Activated CD4-positive, alpha-beta memory T cell treated with anti-CD3 and anti-CD28 coated beads for 36 hours (primary cell): ENCODE measurements around the gene CTXND1. TPM values are rescaled to one million over a fixed set of nuclear protein-coding genes. Genes with fewer than 3 reads are reported as not detected.

ENCODE experiments used
- CTCF ChIA-PET: fragments of 350-600 bp; sonication (Branson Sonifier 250); formaldehyde crosslinking; loops from one replicate; lab custom pipeline; 2021; ENCODE audit warnings: antibody characterized with exemption, inconsistent platforms; lab: Charles Lee
- POLR2A ChIA-PET: fragments of 350-600 bp; sonication (Branson Sonifier 250); formaldehyde crosslinking; loops from one replicate; lab custom pipeline; 2021; ENCODE audit warnings: antibody characterized with exemption; lab: Charles Lee
- DNase-seq: peaks from one replicate; pipeline ENCODE4 v3.0.0-alpha.2; 2020
- H3K27ac Mint-ChIP-seq: one replicate; pipeline ENCODE4 v1.8.0; 2021; ENCODE audit warnings: mixed read lengths
- H3K27me3 Mint-ChIP-seq: one replicate; pipeline ENCODE4 v1.8.0; 2021; ENCODE audit warnings: mixed read lengths
- H3K36me3 Mint-ChIP-seq: one replicate; pipeline ENCODE4 v1.8.0; 2021; ENCODE audit warnings: mixed read lengths
- H3K4me1 Mint-ChIP-seq: one replicate; pipeline ENCODE4 v1.8.0; 2021; ENCODE audit warnings: low read depth, mixed read lengths
- H3K4me3 Mint-ChIP-seq: one replicate; pipeline ENCODE4 v1.8.0; 2021; ENCODE audit warnings: mild to moderate bottlenecking, mixed read lengths
- H3K9me3 Mint-ChIP-seq: one replicate; pipeline ENCODE4 v1.8.0; 2021; ENCODE audit warnings: mixed read lengths
- intact Hi-C: fragments of 100-400 bp; cut with micrococcal nuclease; formaldehyde crosslinking; loops from one replicate; pipeline ENCODE4 v1.15.1; 2023
- total RNA-seq, 2 experiments: library from RNA; stranded (reverse); gene quantifications; one replicate each; pipeline ENCODE4 v1.2.3, GENCODE V29; 2021

CTXND1 gene
- total RNA-seq, 2 experiments from 2014 or later, result not detected

DNA sequence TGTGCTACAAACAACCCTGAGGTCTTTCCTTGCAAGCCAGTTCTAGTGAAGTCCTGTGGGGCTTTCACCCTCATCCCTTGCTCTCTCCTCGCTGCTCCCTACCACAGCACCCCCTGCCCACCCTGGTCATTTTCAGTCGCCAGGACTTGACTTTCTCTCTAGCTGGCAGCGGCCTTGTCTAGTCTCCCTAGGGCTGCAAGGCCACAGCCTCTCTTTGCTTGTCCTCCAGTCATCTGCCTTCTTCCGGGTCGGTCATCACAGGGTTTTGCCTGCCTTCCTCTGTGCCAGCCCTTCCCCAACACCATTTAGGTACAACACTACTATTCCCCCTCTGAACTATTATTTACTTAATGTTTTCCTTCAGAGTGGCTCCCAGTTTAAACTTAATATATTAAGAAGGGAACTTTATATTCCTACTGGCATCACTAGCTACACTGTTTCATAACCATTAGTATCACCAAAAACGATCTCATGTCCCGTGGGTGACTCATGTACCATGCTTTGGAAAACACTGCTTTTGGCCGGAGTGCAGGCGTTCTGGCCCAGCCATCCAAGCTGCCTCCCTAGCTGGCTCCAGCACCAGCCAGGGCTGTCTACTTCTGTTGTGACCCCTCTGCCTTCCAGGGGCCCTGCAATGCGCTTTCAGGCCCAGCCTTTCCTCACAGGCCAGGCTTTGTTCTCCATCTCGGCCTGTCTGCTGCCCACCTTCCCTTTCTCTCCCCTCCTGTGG, 77.8 kb downstream of the CTXND1 start:
- no peaks in the 10 kb centered on the region for H3K27me3 Mint-ChIP-seq
- ChIA-PET POLR2A (interaction anchor here (1.9 kb wide), 1 partner anchor 14 kb away, joined by 9 read pairs; no protein-coding TSS in a partner anchor), CTCF (interaction anchor here (0.7 to 3.1 kb wide), 19 partner anchors 11 to 795 kb away, joined by 3 to 20 read pairs (median 4); no protein-coding TSS in a partner anchor)
- no peaks in the 10 kb centered on the region for H3K9me3 Mint-ChIP-seq
- H3K4me1 Mint-ChIP-seq, result no peaks in the 10 kb centered on the region
- peaks cover 33% of the 10 kb centered on the region for H3K36me3 Mint-ChIP-seq
- H3K27ac Mint-ChIP-seq, result no peak overlapping the region
- no peak for DNase-seq
- H3K4me3 Mint-ChIP-seq, result no peak overlapping the region
- intact Hi-C loops, result loop anchor here (5.0 kb wide), 1 partner anchor 792 kb away; no protein-coding TSS in a partner anchor

- CTCF ChIA-PET, result interaction anchor here (0.7 to 3.1 kb wide), 23 partner anchors 10 to 794 kb away, joined by 3 to 20 read pairs (median 4); no protein-coding TSS in a partner anchor
- Mint-ChIP-seq H3K27ac (no peak overlapping the region), H3K4me3 (no peak overlapping the region), H3K36me3 (peaks cover 29% of the 10 kb centered on the region), H3K9me3 (no peaks in the 10 kb centered on the region), H3K27me3 (no peaks in the 10 kb centered on the region), H3K4me1 (no peaks in the 10 kb centered on the region)
- POLR2A ChIA-PET, result interaction anchor here (1.9 kb wide), 1 partner anchor 13 kb away, joined by 9 read pairs; no protein-coding TSS in a partner anchor
- peak; percentile 84 for DNase-seq
- intact Hi-C loops, result loop anchor here (2.0 to 5.0 kb wide), 3 partner anchors 178 to 791 kb away; partner anchors contain the start of gene MTHFS
Measured at GRCh38 chr15:80173022-80173759, 78.8 kb downstream of the CTXND1 start.

DNA sequence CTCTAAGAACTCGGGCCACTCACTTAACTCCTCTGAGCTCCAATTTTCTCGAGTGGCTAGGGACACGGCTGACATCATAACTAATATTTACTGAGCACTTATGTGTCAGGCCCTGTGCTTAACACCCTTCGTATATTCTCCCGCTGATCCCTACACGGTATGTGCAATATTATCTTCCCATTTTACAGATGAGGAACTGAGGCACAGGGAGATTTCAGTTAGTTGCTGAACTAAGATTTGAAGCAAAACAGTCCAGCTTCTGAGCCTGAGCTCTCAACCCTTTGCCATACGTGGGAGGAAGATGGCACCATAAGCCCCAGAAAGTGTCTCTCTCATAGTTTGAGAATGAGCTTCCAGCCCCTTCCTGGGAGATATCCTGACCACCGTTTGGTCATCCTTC, 79.6 kb downstream of the CTXND1 start:
- H3K36me3 Mint-ChIP-seq, result peaks cover 23% of the 10 kb centered on the region

GRCh38 chr15:80171787-80172186, 80.2 kb downstream of the CTXND1 start:
- no peak overlapping the region for H3K4me3 Mint-ChIP-seq
- CTCF ChIA-PET, result interaction anchor here (1.4 to 3.1 kb wide), 6 partner anchors 12 to 860 kb away, joined by 3 to 20 read pairs (median 6); partner anchors contain the start of gene TMED3
- POLR2A ChIA-PET, result interaction anchor here (1.9 kb wide), 1 partner anchor 12 kb away, joined by 9 read pairs; no protein-coding TSS in a partner anchor
- no peaks in the 10 kb centered on the region for H3K4me1 Mint-ChIP-seq
- no peaks in the 10 kb centered on the region for H3K9me3 Mint-ChIP-seq
- H3K36me3 Mint-ChIP-seq, result peaks cover 17% of the 10 kb centered on the region
- H3K27me3 Mint-ChIP-seq, result no peaks in the 10 kb centered on the region
- no peak overlapping the region for H3K27ac Mint-ChIP-seq
- DNase-seq, result no peak
- intact Hi-C loops, result loop anchor here (2.0 to 5.0 kb wide), 3 partner anchors 177 to 789 kb away; partner anchors contain the start of gene MTHFS

More for the DNA sequence above, 79.6 kb downstream of the CTXND1 start:
- CTCF ChIA-PET, result interaction anchor here (1.0 to 3.1 kb wide), 11 partner anchors 12 to 861 kb away, joined by 3 to 20 read pairs (median 5); partner anchors contain the start of gene TMED3
- POLR2A ChIA-PET, result interaction anchor here (1.9 kb wide), 1 partner anchor 12 kb away, joined by 9 read pairs; no protein-coding TSS in a partner anchor
- intact Hi-C loops, result loop anchor here (2.0 to 5.0 kb wide), 3 partner anchors 178 to 790 kb away; partner anchors contain the start of gene MTHFS
- DNase-seq, result no peak
- Mint-ChIP-seq H3K27me3 (no peaks in the 10 kb centered on the region), H3K4me3 (no peak overlapping the region), H3K4me1 (no peaks in the 10 kb centered on the region), H3K27ac (no peak overlapping the region), H3K9me3 (no peaks in the 10 kb centered on the region)

DNA sequence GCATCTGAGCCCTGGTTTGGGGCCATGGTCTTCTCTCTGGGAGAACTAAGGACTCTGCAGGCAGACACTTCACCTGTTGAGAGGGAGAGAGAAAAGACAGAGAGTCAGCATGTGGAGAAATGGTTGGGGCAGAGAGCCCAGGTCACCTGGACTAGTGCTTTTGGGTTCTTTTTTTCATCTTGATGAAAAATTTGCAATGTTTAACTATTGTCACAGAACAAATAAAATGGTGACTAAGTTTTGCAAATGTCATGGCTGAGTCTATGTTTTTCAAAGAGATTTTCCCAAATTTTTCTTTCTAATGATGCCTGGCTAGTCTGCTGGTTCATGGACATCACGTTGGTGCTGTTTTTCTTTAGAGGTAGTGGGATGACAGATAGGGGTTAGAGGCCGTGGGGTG, 81.4 kb downstream of the CTXND1 start:
- Mint-ChIP-seq H3K27me3 (no peaks in the 10 kb centered on the region), H3K4me3 (no peak overlapping the region), H3K36me3 (peaks cover 14% of the 10 kb centered on the region), H3K27ac (no peak overlapping the region), H3K4me1 (no peaks in the 10 kb centered on the region), H3K9me3 (no peaks in the 10 kb centered on the region)
- ChIA-PET CTCF (no interaction called here), POLR2A (no interaction called here)
- intact Hi-C loops, result loop anchor here (5.0 kb wide), 1 partner anchor 788 kb away; no protein-coding TSS in a partner anchor
- DNase-seq, result no peak

DNA sequence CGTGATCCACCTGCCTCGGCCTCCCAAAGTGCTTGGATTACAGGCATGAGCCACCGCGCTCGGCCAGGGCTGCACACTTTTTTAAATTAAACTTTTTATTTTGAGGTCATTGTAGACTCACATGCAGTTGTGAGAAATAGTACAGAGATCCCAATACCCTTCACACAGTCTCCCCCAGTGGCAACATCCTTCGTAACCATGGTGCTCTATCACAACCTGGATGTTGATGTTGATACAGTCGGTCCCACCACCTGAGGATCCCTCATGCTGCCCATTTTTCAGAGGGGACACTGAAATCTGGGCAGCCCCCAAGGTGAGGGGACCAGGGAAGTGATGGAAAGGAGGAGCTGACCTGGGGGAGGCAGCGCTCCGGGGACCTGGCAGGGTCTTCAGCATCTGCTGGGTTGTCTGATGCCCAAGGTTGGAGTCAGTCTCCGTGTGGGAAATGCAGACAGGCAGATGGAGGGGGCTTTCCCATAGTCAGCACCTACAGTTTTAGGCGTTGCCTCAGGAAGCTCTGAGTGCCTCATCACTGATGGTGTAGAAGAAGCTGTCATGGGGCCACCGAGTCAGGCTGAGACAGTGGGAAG, 82.2 kb downstream of the CTXND1 start:
- no peak overlapping the region for H3K27ac Mint-ChIP-seq
- ChIA-PET POLR2A (no interaction called here), CTCF (no interaction called here)
- no peak for DNase-seq
- no peaks in the 10 kb centered on the region for H3K27me3 Mint-ChIP-seq
- no peaks in the 10 kb centered on the region for H3K9me3 Mint-ChIP-seq
- intact Hi-C loops, result loop anchor here (5.0 kb wide), 1 partner anchor 788 kb away; no protein-coding TSS in a partner anchor
- H3K4me1 Mint-ChIP-seq, result no peaks in the 10 kb centered on the region
- peaks cover 14% of the 10 kb centered on the region for H3K36me3 Mint-ChIP-seq
- no peak overlapping the region for H3K4me3 Mint-ChIP-seq

DNA sequence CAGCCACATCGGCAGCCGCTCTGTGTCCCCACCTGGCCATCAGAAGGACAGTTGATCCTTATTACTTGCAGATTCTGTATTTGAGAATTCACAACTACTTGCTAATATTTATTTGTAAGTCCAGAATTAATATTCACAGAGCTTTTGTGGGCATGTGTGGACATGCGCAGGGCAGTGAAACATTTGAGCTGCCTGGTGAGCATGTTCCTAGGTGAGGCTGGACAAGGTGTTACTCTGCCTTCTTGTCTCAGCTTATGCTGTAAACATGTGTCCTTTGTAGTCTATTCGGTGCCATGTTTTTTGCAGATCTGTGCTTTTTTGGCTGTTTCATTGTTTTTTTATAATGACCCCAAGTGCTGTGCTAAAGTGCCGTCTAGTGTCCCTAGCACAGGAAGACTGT, 83.6 kb downstream of the CTXND1 start:
- ChIA-PET POLR2A (no interaction called here), CTCF (no interaction called here)
- H3K27ac Mint-ChIP-seq, result no peak overlapping the region
- H3K9me3 Mint-ChIP-seq, result no peaks in the 10 kb centered on the region
- intact Hi-C loops, result no loop called here
- no peaks in the 10 kb centered on the region for H3K4me1 Mint-ChIP-seq
- peaks cover 23% of the 10 kb centered on the region for H3K36me3 Mint-ChIP-seq
- no peaks in the 10 kb centered on the region for H3K27me3 Mint-ChIP-seq
- no peak overlapping the region for H3K4me3 Mint-ChIP-seq
- no peak for DNase-seq

DNA sequence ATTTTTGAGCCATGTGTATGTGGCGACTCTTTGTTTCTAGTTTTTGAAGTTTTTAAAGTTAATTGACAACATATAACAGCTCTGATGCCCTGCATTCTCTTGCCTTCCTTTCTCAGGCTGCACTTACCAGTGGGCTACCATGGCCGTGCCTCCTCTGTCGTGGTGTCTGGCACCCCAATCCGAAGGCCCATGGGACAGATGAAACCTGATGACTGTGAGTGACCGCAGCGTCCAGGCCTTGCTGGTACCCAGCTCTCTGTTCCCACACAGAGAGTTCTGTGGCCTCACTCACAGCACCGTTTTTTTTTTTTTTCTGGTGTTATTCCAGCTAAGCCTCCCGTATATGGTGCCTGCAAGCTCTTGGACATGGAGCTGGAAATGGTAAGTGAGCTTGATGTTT, 84.1 kb downstream of the CTXND1 start:
- Mint-ChIP-seq H3K27ac (no peak overlapping the region), H3K27me3 (no peaks in the 10 kb centered on the region), H3K4me3 (no peak overlapping the region), H3K4me1 (no peaks in the 10 kb centered on the region), H3K36me3 (peaks cover 24% of the 10 kb centered on the region), H3K9me3 (no peaks in the 10 kb centered on the region)
- ChIA-PET CTCF (interaction anchor here (0.6 kb wide), 1 partner anchor 747 kb away, joined by 6 read pairs; no protein-coding TSS in a partner anchor), POLR2A (no interaction called here)
- no peak for DNase-seq
- intact Hi-C loops, result no loop called here

- H3K36me3 Mint-ChIP-seq, result peaks cover 46% of the 10 kb centered on the region
- no peak overlapping the region for H3K27ac Mint-ChIP-seq
- intact Hi-C loops, result no loop called here
- H3K4me1 Mint-ChIP-seq, result peaks cover 22% of the 10 kb centered on the region
- H3K4me3 Mint-ChIP-seq, result no peak overlapping the region
- ChIA-PET POLR2A (no interaction called here), CTCF (no interaction called here)
- H3K27me3 Mint-ChIP-seq, result no peaks in the 10 kb centered on the region
- DNase-seq, result no peak
- H3K9me3 Mint-ChIP-seq, result no peaks in the 10 kb centered on the region
Measured at GRCh38 chr15:80163897-80164296, 88.1 kb downstream of the CTXND1 start.

DNA sequence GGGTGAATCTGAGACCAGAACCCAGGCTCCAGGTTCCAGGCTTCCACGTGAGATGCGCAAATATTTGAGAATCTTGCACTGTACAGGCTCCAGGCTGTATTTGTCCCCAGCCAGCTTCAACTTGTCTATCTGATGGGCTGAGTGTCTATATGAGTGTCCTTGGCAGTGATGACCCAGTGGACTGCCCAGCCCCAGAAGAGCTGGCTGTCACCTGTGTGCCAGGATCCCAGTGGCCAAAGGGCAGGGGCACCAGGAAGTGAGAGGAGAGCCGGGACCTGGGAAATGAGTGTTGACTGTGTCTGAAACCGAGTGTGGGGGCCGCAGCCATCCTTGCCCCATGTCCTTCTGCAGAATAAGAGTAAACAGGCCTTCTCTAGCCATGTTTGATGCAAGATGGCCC, 88.8 kb downstream of the CTXND1 start:
- H3K27me3 Mint-ChIP-seq, result no peaks in the 10 kb centered on the region
- POLR2A ChIA-PET, result no interaction called here
- H3K9me3 Mint-ChIP-seq, result no peaks in the 10 kb centered on the region
- no peak overlapping the region for H3K27ac Mint-ChIP-seq
- H3K4me1 Mint-ChIP-seq, result peaks cover 22% of the 10 kb centered on the region
- CTCF ChIA-PET, result interaction anchor here (0.7 to 1.0 kb wide), 2 partner anchors 10 to 304 kb away, joined by 3 read pairs; no protein-coding TSS in a partner anchor
- no peak for DNase-seq
- peaks cover 46% of the 10 kb centered on the region for H3K36me3 Mint-ChIP-seq
- intact Hi-C loops, result no loop called here
- no peak overlapping the region for H3K4me3 Mint-ChIP-seq

DNA sequence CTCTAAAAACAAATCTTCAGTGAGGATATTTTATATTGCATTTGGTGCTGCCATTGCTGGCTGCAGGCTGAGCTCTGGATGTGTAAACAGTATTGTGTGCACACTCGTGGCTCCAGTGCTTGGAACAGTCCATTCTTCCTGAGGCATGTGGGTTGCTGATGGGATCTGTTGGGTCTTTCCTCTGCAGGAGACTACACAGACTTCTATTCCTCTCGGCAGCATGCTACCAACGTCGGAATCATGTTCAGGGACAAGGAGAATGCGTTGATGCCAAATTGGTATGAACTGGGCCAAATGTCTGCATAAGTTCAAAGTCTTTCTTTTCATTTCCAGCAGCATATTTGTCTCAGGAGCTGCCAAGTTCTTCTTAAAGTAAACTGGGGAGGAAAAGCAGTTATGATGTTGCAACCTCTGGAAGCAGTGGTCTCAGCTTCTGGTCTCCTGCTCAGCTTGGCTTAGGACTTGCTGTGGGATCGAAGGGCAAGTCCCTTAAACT, 89.9 kb downstream of the CTXND1 start:
- ChIA-PET CTCF (interaction anchor here (0.6 kb wide), 1 partner anchor 35 kb away, joined by 3 read pairs; no protein-coding TSS in a partner anchor), POLR2A (no interaction called here)
- Mint-ChIP-seq H3K27ac (no peak overlapping the region), H3K4me1 (peaks cover 22% of the 10 kb centered on the region), H3K27me3 (no peaks in the 10 kb centered on the region), H3K36me3 (peaks cover 46% of the 10 kb centered on the region), H3K9me3 (no peaks in the 10 kb centered on the region), H3K4me3 (no peak overlapping the region)
- DNase-seq, result no peak
- intact Hi-C loops, result no loop called here
